ENCODE measurements around the gene BRAP. TPM values are rescaled to one million over a fixed set of nuclear protein-coding genes. Genes with fewer than 3 reads are reported as not detected.

BRAP gene
- polyA plus RNA-seq, 1 donor (not counting 4 experiments of a cell fraction or from before 2014, with no cell fraction given) = 19.5 TPM

DNA sequence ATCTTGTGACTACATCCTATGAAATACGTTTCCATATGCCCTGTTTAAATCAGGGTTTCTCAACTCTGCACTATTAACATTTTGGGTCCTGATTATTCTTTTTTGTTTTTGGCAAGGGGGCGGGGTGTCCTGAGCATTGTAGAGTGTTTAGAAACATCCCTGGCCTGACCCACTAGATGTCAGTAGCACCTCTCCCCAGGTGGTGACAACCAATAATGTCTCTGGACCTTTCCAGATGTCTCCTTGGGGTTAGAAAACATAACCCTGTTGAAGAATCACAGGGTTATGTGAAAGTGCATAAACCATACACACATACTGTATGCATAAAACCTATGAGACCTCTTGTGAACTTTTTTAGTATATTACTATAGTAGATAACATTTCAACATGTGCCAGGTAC is 1.5 kb upstream of the BRAP start:
- no peaks in the 10 kb centered on the region for H4K20me1 ChIP-seq (ENCODE audit: control insufficient read depth, extremely low read depth, insufficient read depth, low read length)
- peaks cover 51% of the 10 kb centered on the region for H3K79me2 ChIP-seq (ENCODE audit: control insufficient read depth, insufficient read depth, low read length)
- H3K4me3 ChIP-seq (ENCODE audit: control insufficient read depth in 2 of 3, extremely low read depth in 1 of 3, insufficient read depth in 2 of 3, low read depth in 1 of 3, low read length in 3 of 3) = no peak overlapping the region

DNA sequence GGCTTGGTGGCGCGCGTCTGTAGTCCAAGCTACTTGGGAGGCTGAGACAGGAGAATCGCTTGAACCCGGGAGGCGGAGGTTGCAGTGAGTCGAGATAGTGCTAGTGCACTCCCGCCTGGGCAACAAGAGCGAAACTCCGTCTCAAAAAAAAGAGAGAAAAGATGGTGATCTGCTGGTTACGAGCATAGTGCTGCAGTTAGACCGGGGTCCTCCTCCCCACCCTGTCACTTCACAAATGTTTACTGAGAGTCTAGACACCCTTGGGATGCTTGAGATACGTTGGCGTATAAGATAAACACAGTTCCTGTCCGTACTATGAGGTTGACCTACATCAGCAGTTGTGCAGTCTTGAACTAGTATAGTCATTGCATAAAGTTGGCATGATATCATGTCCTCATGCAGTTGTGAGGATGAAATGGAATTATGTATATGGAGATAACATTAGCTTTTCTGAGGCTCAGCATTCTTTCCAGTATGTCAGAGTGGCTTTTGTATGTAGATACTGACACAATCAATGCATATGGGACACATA is 884 bp upstream of the BRAP start:
- Histone ChIP-seq H3K27ac (ENCODE audit: control insufficient read depth, insufficient read depth, low read length) (peak overlapping the region; percentile 89), H3K9me3 (ENCODE audit: control insufficient read depth, low read depth, low read length) (no peaks in the 10 kb centered on the region), H3K9me1 (ENCODE audit: control insufficient read depth, extremely low read depth, insufficient read depth, low read length) (no peaks in the 10 kb centered on the region), H3K4me1 (ENCODE audit: control insufficient read depth, extremely low read depth, insufficient read depth, low read length) (peaks cover 23% of the 10 kb centered on the region), H3K36me3 (ENCODE audit: control insufficient read depth in 2 of 2, extremely low read depth in 1 of 2, insufficient read depth in 2 of 2, low read length in 2 of 2) (peaks cover 5 to 6% of the 10 kb centered on the region in 2 experiments), H4K20me1 (ENCODE audit: control insufficient read depth, extremely low read depth, insufficient read depth, low read length) (no peaks in the 10 kb centered on the region), H3K4me3 (ENCODE audit: control insufficient read depth in 2 of 3, extremely low read depth in 1 of 3, insufficient read depth in 2 of 3, low read depth in 1 of 3, low read length in 3 of 3) (peak overlapping the region; percentile 79 to 99 (median 99)), H3K79me2 (ENCODE audit: control insufficient read depth, insufficient read depth, low read length) (peaks cover 51% of the 10 kb centered on the region), H3K27me3 (ENCODE audit: control insufficient read depth, extremely low read depth, insufficient read depth, low read length) (no peaks in the 10 kb centered on the region), H3K4me2 (ENCODE audit: control insufficient read depth, extremely low read depth, insufficient read depth, low read depth, low read length) (peak overlapping the region; percentile 99), H3K9ac (ENCODE audit: control insufficient read depth, extremely low read depth, insufficient read depth, low read length) (peak overlapping the region; percentile 93), H2AFZ (ENCODE audit: control insufficient read depth, low read length) (peak overlapping the region; percentile 52)
- TF ChIP-seq, protein P1, sequence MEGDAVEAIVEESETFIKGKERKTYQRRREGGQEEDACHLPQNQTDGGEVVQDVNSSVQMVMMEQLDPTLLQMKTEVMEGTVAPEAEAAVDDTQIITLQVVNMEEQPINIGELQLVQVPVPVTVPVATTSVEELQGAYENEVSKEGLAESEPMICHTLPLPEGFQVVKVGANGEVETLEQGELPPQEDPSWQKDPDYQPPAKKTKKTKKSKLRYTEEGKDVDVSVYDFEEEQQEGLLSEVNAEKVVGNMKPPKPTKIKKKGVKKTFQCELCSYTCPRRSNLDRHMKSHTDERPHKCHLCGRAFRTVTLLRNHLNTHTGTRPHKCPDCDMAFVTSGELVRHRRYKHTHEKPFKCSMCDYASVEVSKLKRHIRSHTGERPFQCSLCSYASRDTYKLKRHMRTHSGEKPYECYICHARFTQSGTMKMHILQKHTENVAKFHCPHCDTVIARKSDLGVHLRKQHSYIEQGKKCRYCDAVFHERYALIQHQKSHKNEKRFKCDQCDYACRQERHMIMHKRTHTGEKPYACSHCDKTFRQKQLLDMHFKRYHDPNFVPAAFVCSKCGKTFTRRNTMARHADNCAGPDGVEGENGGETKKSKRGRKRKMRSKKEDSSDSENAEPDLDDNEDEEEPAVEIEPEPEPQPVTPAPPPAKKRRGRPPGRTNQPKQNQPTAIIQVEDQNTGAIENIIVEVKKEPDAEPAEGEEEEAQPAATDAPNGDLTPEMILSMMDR (optimal IDR thresholded peaks at IDR 0.05 in 1 of 3, IDR thresholded peaks at IDR 0.05 in 1 of 3, conservative IDR thresholded peaks at IDR 0.05 in 1 of 3; ENCODE audit: extremely low read depth in 1 of 3, insufficient read depth in 2 of 3, low read length in 3 of 3) = no peak
- TF ChIP-seq EZH2 (IDR thresholded peaks at IDR 0.05; ENCODE audit: low read length) = no peak
- FAIRE-seq (no peak), DNase-seq (ENCODE audit: low read depth, low spot score) (no peak)
- dilution Hi-C loops (cut with MboI; ENCODE audit: extremely low pct_ligation_motif_present, low sequenced_read_pairs) = no loop called here

More for the DNA sequence above, 1.5 kb upstream of the BRAP start:
- TF ChIP-seq, protein P1 (optimal IDR thresholded peaks at IDR 0.05 in 1 of 3, IDR thresholded peaks at IDR 0.05 in 1 of 3, conservative IDR thresholded peaks at IDR 0.05 in 1 of 3; ENCODE audit: extremely low read depth in 1 of 3, insufficient read depth in 2 of 3, low read length in 3 of 3) = peak in 2 of 3 experiments; percentile 21 to 37
- no peak for TF ChIP-seq EZH2 (IDR thresholded peaks at IDR 0.05; ENCODE audit: low read length)
- H3K4me2 ChIP-seq (ENCODE audit: control insufficient read depth, extremely low read depth, insufficient read depth, low read depth, low read length) = peak overlapping the region; percentile 99
- no peaks in the 10 kb centered on the region for H3K27me3 ChIP-seq (ENCODE audit: control insufficient read depth, extremely low read depth, insufficient read depth, low read length)
- H3K9me1 ChIP-seq (ENCODE audit: control insufficient read depth, extremely low read depth, insufficient read depth, low read length) = no peaks in the 10 kb centered on the region
- H3K4me1 ChIP-seq (ENCODE audit: control insufficient read depth, extremely low read depth, insufficient read depth, low read length) = peaks cover 23% of the 10 kb centered on the region
- DNase-seq (ENCODE audit: low read depth, low spot score) (no peak), FAIRE-seq (no peak)
- no peak overlapping the region for H3K27ac ChIP-seq (ENCODE audit: control insufficient read depth, insufficient read depth, low read length)
- H3K36me3 ChIP-seq (ENCODE audit: control insufficient read depth in 2 of 2, extremely low read depth in 1 of 2, insufficient read depth in 2 of 2, low read length in 2 of 2) = peaks cover 3 to 5% of the 10 kb centered on the region in 2 experiments
- H2AFZ ChIP-seq (ENCODE audit: control insufficient read depth, low read length) = no peak overlapping the region
- H3K9ac ChIP-seq (ENCODE audit: control insufficient read depth, extremely low read depth, insufficient read depth, low read length) = no peak overlapping the region
- H3K9me3 ChIP-seq (ENCODE audit: control insufficient read depth, low read depth, low read length) = no peaks in the 10 kb centered on the region
- dilution Hi-C loops (cut with MboI; ENCODE audit: extremely low pct_ligation_motif_present, low sequenced_read_pairs) = no loop called here

All from keratinocyte (primary cell).